HG02642 (cell line): ENCODE results near the gene PRB3.
A peak's percentile ranks its signal among the peaks of the same experiment; 100 is the strongest.

ENCODE experiments used
- ATAC-seq: cut with Tn5 transposase; IDR thresholded peaks from one replicate; pipeline ENCODE4 v1.9.1; 2021; ENCODE audit warnings: mild to moderate bottlenecking; ENCODE audit not compliant: unreplicated experiment, poor library complexity

Gene PRB3

GRCh38 chr12:11269607-11270006 lies at the start of gene PRB3:
Gene PRB3, minus strand, starts transcription at chr12:11269707. Its CDS starts 38 bp downstream, at chr12:11269669.
- no peak for ATAC-seq

- ATAC-seq = no peak
These were observed 40.8 kb upstream of the PRB3 start, which contains the start of gene PRB4 for GRCh38 chr12:11310336-11310735. Gene PRB4, minus strand, starts transcription at chr12:11310436. Its CDS starts 38 bp downstream, at chr12:11310398.

GRCh38 chr12:11307143-11307542 lies 37.6 kb upstream of the PRB3 start:
- ATAC-seq = no peak

- no peak for ATAC-seq
These were observed 3.9 kb upstream of the PRB3 start for GRCh38 chr12:11273449-11273848.

GRCh38 chr12:11264501-11264900 lies 5.0 kb downstream of the PRB3 start:
- no peak for ATAC-seq

GRCh38 chr12:11246489-11246888 lies 23.0 kb downstream of the PRB3 start:
- no peak for ATAC-seq

- no peak for ATAC-seq
These were observed 26.9 kb downstream of the PRB3 start for GRCh38 chr12:11242656-11243055.

GRCh38 chr12:11240348-11240930 lies 29.1 kb downstream of the PRB3 start:
- ATAC-seq = no peak

- no peak for ATAC-seq
These were observed 31.2 kb downstream of the PRB3 start for GRCh38 chr12:11238275-11238674.

GRCh38 chr12:11233532-11233931 lies 36.0 kb downstream of the PRB3 start:
- ATAC-seq = no peak

GRCh38 chr12:11228296-11228879 lies 41.1 kb downstream of the PRB3 start:
- peak; percentile 75 for ATAC-seq

GRCh38 chr12:11227373-11227772 lies 42.1 kb downstream of the PRB3 start:
- ATAC-seq = no peak
